Calu3 (cell line): ENCODE results near the gene CERKL. TPM values are rescaled to one million over a fixed set of nuclear protein-coding genes. Genes with fewer than 3 reads are reported as not detected.

Experiments
- BruUV-seq: library from RNA; stranded (reverse); fragments of 400-500 nt; replicated peaks from 2 replicates; lab custom pipeline; 2021; lab: Mats Ljungman, UMichigan
- CTCF ChIA-PET: fragments of 300-600 bp; sonication (Branson Sonifier 250); formaldehyde crosslinking; loops from one replicate; lab custom pipeline; 2022; ENCODE audit warnings: antibody characterized with exemption; lab: Charles Lee
- DNase-seq: peaks from one replicate; pipeline ENCODE4 v3.0.0; 2022
- H3K27ac Mint-ChIP-seq: one replicate; pipeline ENCODE4 v1.8.0; 2022; ENCODE audit warnings: mixed read lengths; ENCODE audit not compliant: unreplicated experiment
- H3K27me3 Mint-ChIP-seq: one replicate; pipeline ENCODE4 v1.8.0; 2022; ENCODE audit warnings: mixed read lengths; ENCODE audit not compliant: unreplicated experiment
- H3K36me3 Mint-ChIP-seq: one replicate; pipeline ENCODE4 v1.8.0; 2022; ENCODE audit warnings: mild to moderate bottlenecking, moderate library complexity, mixed read lengths; ENCODE audit not compliant: insufficient read depth, unreplicated experiment
- H3K4me1 Mint-ChIP-seq: one replicate; pipeline ENCODE4 v1.8.0; 2022; ENCODE audit warnings: mild to moderate bottlenecking, low read depth, mixed read lengths; ENCODE audit not compliant: unreplicated experiment
- H3K4me3 Mint-ChIP-seq: one replicate; pipeline ENCODE4 v1.8.0; 2022; ENCODE audit warnings: mild to moderate bottlenecking, low read depth, moderate library complexity, mixed read lengths; ENCODE audit not compliant: unreplicated experiment
- H3K9me3 Mint-ChIP-seq: one replicate; pipeline ENCODE4 v1.8.0; 2022; ENCODE audit warnings: low read depth, mixed read lengths; ENCODE audit not compliant: unreplicated experiment
- intact Hi-C: fragments of 100-400 bp; cut with micrococcal nuclease; formaldehyde crosslinking; loops from one replicate; pipeline ENCODE4 v1.10.0; 2022; ENCODE audit not compliant: unreplicated experiment
- total RNA-seq: library from RNA; stranded (reverse); gene quantifications from 2 replicates; pipeline ENCODE4 v1.2.3, GENCODE V29; 2022
- TF ChIP-seq, protein P1 (sequence below): fragments of 200-600 bp; IDR thresholded peaks from one replicate; pipeline ENCODE4 v1.8.0; 2022; ENCODE audit warnings: antibody characterized with exemption; ENCODE audit not compliant: unreplicated experiment

Gene CERKL
- total RNA-seq, 1 experiment from 2014 or later, result 1.1 TPM

DNA sequence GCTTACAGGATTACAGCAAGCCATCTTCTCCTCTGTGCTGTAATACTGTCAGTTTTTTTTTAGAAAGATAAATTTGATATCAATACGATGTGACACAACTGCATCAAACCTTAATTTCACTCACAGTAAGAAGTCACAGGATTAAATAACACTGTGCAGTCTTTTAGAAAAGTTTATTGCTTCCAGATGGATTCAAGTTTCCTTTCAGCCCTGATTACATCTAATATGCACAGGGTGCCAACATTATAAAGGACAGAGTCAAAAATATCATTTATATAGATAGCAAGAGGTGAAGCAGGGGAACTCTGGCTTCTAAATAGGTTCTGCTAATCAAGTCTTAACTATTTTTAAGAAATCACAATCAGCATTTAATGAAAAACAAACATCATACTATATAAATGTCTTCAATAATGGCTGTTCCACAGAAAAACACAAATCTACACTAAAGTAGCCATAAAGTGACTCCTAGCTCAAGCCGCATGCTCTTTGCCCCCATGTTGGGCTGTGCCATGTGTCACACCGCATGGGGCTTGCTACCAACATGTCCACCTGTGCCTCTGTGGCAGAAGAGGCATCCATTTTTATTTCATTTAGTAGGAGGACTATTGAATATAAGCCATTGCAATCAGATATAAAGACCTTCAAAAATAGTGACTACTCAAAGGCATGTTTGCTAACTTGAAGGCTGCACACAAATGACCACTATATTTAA is 35.0 kb downstream of the CERKL start:
- no TSS peak for BruUV-seq
- H3K27ac Mint-ChIP-seq, result no peak overlapping the region
- no peak for DNase-seq

GRCh38 chr2:181619516-181619915 is 37.4 kb downstream of the CERKL start:
- no peak overlapping the region for H3K27ac Mint-ChIP-seq
- TF ChIP-seq, protein P1, sequence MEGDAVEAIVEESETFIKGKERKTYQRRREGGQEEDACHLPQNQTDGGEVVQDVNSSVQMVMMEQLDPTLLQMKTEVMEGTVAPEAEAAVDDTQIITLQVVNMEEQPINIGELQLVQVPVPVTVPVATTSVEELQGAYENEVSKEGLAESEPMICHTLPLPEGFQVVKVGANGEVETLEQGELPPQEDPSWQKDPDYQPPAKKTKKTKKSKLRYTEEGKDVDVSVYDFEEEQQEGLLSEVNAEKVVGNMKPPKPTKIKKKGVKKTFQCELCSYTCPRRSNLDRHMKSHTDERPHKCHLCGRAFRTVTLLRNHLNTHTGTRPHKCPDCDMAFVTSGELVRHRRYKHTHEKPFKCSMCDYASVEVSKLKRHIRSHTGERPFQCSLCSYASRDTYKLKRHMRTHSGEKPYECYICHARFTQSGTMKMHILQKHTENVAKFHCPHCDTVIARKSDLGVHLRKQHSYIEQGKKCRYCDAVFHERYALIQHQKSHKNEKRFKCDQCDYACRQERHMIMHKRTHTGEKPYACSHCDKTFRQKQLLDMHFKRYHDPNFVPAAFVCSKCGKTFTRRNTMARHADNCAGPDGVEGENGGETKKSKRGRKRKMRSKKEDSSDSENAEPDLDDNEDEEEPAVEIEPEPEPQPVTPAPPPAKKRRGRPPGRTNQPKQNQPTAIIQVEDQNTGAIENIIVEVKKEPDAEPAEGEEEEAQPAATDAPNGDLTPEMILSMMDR, result no peak
- no peaks in the 10 kb centered on the region for H3K36me3 Mint-ChIP-seq
- DNase-seq, result no peak
- peaks cover 9% of the 10 kb centered on the region for H3K4me1 Mint-ChIP-seq
- CTCF ChIA-PET, result no interaction called here
- no peak overlapping the region for H3K4me3 Mint-ChIP-seq
- BruUV-seq, result no TSS peak
- intact Hi-C loops, result no loop called here
- no peaks in the 10 kb centered on the region for H3K9me3 Mint-ChIP-seq
- H3K27me3 Mint-ChIP-seq, result no peaks in the 10 kb centered on the region

More for the DNA sequence above, 35.0 kb downstream of the CERKL start:
- no peaks in the 10 kb centered on the region for H3K27me3 Mint-ChIP-seq
- no peaks in the 10 kb centered on the region for H3K9me3 Mint-ChIP-seq
- intact Hi-C loops, result loop anchor here (5.0 kb wide), 1 partner anchor 35 kb away; the partner anchor contains the start of gene CERKL
- no peaks in the 10 kb centered on the region for H3K36me3 Mint-ChIP-seq
- CTCF ChIA-PET, result interaction anchor here (1.3 kb wide), 1 partner anchor 9 kb away, joined by 4 read pairs; no protein-coding TSS in a partner anchor
- no peak overlapping the region for H3K4me3 Mint-ChIP-seq
- H3K4me1 Mint-ChIP-seq, result peaks cover 9% of the 10 kb centered on the region
- TF ChIP-seq, protein P1, result no peak

GRCh38 chr2:181616715-181617114 is 40.2 kb downstream of the CERKL start:
- intact Hi-C loops, result no loop called here
- Mint-ChIP-seq H3K27ac (no peak overlapping the region), H3K27me3 (no peaks in the 10 kb centered on the region), H3K4me1 (no peaks in the 10 kb centered on the region), H3K9me3 (no peaks in the 10 kb centered on the region), H3K4me3 (no peak overlapping the region), H3K36me3 (no peaks in the 10 kb centered on the region)
- CTCF ChIA-PET, result no interaction called here
- no peak for DNase-seq
- BruUV-seq, result no TSS peak
- TF ChIP-seq, protein P1, result no peak

- CTCF ChIA-PET, result no interaction called here
- Mint-ChIP-seq H3K4me3 (no peak overlapping the region), H3K9me3 (no peaks in the 10 kb centered on the region)
Measured at GRCh38 chr2:181614874-181615638, 41.8 kb downstream of the CERKL start.

More at GRCh38 chr2:181614874-181615638, 41.8 kb downstream of the CERKL start:
- TF ChIP-seq, protein P1, result no peak
- intact Hi-C loops, result no loop called here
- DNase-seq, result no peak
- BruUV-seq, result no TSS peak
- Mint-ChIP-seq H3K27me3 (no peaks in the 10 kb centered on the region), H3K36me3 (no peaks in the 10 kb centered on the region), H3K27ac (no peak overlapping the region), H3K4me1 (no peaks in the 10 kb centered on the region)
